ENCODE results near the gene TPP2.

TPP2 gene

DNA sequence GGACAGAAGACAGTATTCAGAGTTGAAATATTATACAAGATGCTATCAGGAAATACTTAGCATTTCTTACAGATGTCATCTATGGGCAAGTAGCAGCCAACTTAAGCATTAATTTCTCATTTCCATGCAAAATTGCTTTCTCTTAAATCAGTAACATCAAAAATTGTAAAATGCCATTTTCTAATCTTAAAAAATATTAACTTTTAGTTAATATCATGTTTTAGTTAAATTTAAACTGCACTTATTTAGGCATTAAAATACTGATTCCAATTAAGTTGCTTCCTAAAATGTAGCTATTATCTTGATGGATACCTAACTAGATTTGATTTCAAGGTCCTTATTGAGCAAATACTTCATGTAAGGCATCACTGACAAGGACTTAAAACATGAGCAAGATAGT is 70.2 kb downstream of the TPP2 start:
- TF ChIP-seq, protein P1, sequence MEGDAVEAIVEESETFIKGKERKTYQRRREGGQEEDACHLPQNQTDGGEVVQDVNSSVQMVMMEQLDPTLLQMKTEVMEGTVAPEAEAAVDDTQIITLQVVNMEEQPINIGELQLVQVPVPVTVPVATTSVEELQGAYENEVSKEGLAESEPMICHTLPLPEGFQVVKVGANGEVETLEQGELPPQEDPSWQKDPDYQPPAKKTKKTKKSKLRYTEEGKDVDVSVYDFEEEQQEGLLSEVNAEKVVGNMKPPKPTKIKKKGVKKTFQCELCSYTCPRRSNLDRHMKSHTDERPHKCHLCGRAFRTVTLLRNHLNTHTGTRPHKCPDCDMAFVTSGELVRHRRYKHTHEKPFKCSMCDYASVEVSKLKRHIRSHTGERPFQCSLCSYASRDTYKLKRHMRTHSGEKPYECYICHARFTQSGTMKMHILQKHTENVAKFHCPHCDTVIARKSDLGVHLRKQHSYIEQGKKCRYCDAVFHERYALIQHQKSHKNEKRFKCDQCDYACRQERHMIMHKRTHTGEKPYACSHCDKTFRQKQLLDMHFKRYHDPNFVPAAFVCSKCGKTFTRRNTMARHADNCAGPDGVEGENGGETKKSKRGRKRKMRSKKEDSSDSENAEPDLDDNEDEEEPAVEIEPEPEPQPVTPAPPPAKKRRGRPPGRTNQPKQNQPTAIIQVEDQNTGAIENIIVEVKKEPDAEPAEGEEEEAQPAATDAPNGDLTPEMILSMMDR (IDR thresholded peaks at IDR 0.05; ENCODE audit: low read length, missing control alignments), result no peak
- DNase-seq (ENCODE audit: low read depth), result no peak
- H3K4me3 ChIP-seq (replicated peaks; ENCODE audit: low read depth, low read length), result no peak overlapping the region

DNA sequence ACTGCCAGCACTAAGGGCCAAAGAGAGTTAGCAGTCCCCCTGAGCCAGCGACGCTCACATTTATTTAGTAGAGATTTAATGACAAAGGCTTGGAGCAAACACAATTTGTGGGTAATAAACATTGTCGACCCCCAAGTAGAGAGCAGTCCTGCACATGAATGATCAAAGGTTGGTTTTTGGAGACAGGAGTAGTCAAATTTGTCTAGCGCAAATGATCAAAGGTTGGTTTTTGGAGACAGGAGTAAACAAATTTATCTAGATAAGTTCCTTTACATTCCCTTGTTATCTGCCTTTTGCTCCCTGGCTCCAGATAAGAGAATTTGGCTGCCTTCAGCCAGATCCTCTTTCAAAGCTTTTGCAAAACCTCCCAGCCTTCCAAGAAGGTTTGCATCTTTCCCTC is 71.1 kb downstream of the TPP2 start:
- TF ChIP-seq, protein P1 (IDR thresholded peaks at IDR 0.05; ENCODE audit: low read length, missing control alignments), result no peak
- DNase-seq (ENCODE audit: low read depth), result no peak
- H3K4me3 ChIP-seq (replicated peaks; ENCODE audit: low read depth, low read length), result no peak overlapping the region

DNA sequence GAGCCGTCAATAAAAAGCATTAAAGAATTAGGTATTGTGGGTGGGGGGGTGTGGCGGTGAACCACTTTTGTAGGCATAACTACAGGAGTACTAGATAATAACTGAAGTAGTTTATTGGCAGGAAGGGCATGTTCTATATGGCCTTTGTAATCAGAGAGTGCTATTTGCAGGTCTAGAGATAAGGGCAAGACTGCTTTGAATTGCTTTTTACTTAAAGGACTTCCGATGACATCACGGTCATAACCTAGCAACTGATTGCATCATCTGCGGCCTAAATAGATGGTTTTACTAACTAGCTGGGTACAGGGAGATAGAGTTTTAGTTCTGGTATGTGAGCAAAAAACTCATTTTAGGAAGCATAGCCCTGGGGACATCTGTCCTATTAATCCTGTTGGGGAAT is 73.3 kb downstream of the TPP2 start:
- DNase-seq (ENCODE audit: low read depth), result no peak
- TF ChIP-seq, protein P1 (IDR thresholded peaks at IDR 0.05; ENCODE audit: low read length, missing control alignments), result no peak
- H3K4me3 ChIP-seq (replicated peaks; ENCODE audit: low read depth, low read length), result no peak overlapping the region

DNA sequence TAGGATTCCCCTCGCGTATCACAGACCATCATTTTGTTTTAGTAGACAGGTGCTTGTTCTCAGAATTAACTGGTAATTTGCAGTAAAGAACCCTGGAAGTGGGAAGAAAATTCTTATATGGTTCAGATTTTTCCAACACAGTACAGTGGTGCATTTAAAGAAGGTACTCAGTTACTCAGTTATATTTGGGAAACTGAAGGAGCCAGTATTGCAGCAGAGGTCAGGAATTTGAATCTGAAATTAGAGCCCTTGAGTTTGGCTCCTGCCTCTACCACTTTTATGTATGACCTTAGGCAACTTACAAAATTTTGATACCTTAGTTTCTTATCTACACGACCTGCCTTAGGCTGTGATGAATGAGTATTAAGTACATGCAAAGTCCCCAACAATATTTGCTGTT is 78.3 kb downstream of the TPP2 start:
- no peak overlapping the region for H3K4me3 ChIP-seq (replicated peaks; ENCODE audit: low read depth, low read length)
- TF ChIP-seq, protein P1 (IDR thresholded peaks at IDR 0.05; ENCODE audit: low read length, missing control alignments), result no peak
- DNase-seq (ENCODE audit: low read depth), result no peak

DNA sequence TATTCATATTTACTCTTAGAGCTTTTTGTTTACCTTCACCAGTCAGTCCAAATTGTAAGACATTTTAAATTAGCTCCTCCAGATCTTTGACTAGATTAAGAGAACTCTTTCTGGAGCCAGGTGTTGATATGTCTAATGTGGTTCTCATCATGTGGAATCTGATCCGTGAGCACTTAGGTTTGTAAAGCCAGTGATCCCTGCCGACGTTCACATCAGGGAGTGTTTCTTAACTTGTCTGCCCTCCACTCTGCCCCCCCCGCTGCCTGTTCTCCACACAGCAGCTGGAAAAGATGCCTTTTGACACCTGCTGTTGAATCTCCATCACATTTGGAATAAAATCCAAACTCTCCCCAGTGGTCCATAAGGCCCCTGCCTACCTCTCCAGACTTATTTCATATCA is 80.3 kb downstream of the TPP2 start:
- H3K4me3 ChIP-seq (replicated peaks; ENCODE audit: low read depth, low read length), result no peak overlapping the region
- TF ChIP-seq, protein P1 (IDR thresholded peaks at IDR 0.05; ENCODE audit: low read length, missing control alignments), result no peak
- DNase-seq (ENCODE audit: low read depth), result no peak

DNA sequence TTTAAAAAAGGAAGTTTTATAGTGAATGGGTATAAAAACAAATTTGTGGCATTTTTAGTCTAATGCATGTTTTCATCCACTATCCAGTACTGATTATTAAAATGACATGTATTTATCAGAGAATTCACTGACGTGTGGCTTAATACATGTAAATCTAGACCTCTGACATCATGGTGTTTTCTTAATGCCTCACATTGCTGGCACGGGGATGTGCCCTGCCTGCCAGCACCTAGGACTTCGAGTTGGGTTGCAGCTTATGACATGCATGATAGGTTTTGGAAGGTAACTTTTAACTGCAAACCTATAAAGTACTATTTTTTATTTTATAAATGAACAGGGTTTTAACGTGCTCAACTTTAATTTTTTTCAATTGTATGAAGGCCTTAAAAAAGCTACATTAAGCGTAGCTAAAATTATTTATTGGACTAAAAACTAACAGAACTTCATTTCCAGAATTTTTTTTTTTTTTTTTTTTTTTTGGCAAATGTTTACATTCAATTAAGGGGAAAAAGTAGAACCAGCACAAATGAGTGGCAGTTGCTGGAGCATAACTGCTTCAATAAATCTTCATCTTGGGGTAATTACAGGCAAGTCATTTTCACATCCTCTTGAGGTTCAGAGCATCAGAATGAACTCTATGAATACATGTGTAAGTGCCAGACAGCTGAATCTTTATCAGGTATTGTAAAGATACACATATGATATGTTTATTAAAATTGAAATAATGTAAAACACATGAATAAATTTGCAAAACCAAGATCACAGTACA is 81.7 kb downstream of the TPP2 start:
- no peak for DNase-seq (ENCODE audit: low read depth)
- no peak overlapping the region for H3K4me3 ChIP-seq (replicated peaks; ENCODE audit: low read depth, low read length)
- TF ChIP-seq, protein P1 (IDR thresholded peaks at IDR 0.05; ENCODE audit: low read length, missing control alignments), result no peak
